ENCODE results near the gene FAIM2.

FAIM2 gene

DNA sequence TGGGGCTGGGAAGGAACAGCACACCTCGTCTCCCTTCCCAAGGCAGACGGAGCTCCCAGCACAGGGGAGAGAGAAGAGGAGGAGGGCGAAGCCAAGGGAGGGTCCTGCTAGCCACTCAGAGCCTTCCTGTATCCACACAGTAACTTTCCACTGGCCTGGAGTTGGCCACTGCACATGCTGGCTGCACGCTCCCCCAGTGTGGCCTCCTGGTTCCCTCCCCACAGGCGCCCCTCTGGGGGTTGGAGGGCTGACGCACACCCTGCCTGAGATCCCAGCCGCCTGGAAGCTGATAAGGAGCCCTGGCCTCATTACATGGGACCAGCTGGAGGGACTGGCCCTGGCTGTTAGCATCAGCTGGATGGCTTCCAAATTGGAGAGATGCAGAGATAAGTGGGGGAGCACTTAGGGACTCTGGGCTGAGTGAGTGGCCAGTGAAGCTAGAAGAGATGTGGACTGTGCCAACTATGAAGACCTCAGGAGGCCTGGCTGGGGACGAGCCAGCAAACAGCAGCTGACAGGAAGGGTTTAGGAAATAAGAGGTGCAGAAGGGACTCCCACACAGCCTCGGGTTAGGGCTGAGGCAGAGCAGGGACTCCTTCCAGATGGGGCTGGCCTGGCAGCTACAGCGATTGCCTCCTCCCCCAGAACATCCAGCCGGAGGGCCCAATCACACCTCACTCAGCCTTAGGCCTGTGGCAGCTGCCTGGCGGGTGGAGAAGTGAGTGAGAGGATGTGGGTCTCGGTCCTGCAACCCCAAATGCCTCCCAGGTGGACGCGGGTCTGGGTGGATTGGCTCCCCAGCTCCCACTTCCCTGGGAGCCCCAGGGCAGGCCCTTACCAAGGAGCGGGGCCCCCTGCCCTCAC, 34.5 kb downstream of the FAIM2 start (continued):
- TF ChIP-seq, protein P1, sequence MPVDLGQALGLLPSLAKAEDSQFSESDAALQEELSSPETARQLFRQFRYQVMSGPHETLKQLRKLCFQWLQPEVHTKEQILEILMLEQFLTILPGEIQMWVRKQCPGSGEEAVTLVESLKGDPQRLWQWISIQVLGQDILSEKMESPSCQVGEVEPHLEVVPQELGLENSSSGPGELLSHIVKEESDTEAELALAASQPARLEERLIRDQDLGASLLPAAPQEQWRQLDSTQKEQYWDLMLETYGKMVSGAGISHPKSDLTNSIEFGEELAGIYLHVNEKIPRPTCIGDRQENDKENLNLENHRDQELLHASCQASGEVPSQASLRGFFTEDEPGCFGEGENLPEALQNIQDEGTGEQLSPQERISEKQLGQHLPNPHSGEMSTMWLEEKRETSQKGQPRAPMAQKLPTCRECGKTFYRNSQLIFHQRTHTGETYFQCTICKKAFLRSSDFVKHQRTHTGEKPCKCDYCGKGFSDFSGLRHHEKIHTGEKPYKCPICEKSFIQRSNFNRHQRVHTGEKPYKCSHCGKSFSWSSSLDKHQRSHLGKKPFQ (tag by site-specific recombination; IDR thresholded peaks at IDR 0.05), result peak; percentile 63; the same call in 1 of the 2 replicates
- TF ChIP-seq OSR2 (tag by site-specific recombination; IDR thresholded peaks at IDR 0.05) (peak; percentile 89), ZNF530 (tag by site-specific recombination; IDR thresholded peaks at IDR 0.05; ENCODE audit: low read depth) (no peak), ZNF24 (tag by site-specific recombination; IDR thresholded peaks at IDR 0.05) (peak; percentile 96), ZNF580 (tag by site-specific recombination; IDR thresholded peaks at IDR 0.05) (no peak), ZNF132 (tag by site-specific recombination; IDR thresholded peaks at IDR 0.05; ENCODE audit: borderline replicate concordance) (no peak), ZNF214 (tag by site-specific recombination; IDR thresholded peaks at IDR 0.05; ENCODE audit: borderline replicate concordance) (no peak), ZNF175 (tag by site-specific recombination; IDR thresholded peaks at IDR 0.05) (no peak), ZFP37 (tag by site-specific recombination; IDR thresholded peaks at IDR 0.05) (peak; percentile 81), ZBTB6 (tag by site-specific recombination; IDR thresholded peaks at IDR 0.05) (no peak), REPIN1 (tag by site-specific recombination; IDR thresholded peaks at IDR 0.05; ENCODE audit: low read depth) (no peak), ZNF114 (tag by site-specific recombination; IDR thresholded peaks at IDR 0.05) (no peak), ZSCAN23 (tag by site-specific recombination; IDR thresholded peaks at IDR 0.05) (peak; percentile 62; the same call in 1 of the 2 replicates), ZSCAN4 (tag by site-specific recombination; IDR thresholded peaks at IDR 0.05) (peak; percentile 71), KLF8 (tag by site-specific recombination; IDR thresholded peaks at IDR 0.05) (peak; percentile 18; the same call in 1 of the 2 replicates), ZEB2 (tag by site-specific recombination; IDR thresholded peaks at IDR 0.05) (peak; percentile 97), ZNF621 (tag by site-specific recombination; IDR thresholded peaks at IDR 0.05) (no peak), ZNF624 (tag by site-specific recombination; IDR thresholded peaks at IDR 0.05) (no peak), GLI4 (tag by site-specific recombination; IDR thresholded peaks at IDR 0.05) (no peak), KLF10 (tag by site-specific recombination; IDR thresholded peaks at IDR 0.05) (peak; percentile 81), ZNF391 (tag by site-specific recombination; IDR thresholded peaks at IDR 0.05; ENCODE audit: borderline replicate concordance, low read depth) (no peak)
- TF ChIP-seq, protein P2, sequence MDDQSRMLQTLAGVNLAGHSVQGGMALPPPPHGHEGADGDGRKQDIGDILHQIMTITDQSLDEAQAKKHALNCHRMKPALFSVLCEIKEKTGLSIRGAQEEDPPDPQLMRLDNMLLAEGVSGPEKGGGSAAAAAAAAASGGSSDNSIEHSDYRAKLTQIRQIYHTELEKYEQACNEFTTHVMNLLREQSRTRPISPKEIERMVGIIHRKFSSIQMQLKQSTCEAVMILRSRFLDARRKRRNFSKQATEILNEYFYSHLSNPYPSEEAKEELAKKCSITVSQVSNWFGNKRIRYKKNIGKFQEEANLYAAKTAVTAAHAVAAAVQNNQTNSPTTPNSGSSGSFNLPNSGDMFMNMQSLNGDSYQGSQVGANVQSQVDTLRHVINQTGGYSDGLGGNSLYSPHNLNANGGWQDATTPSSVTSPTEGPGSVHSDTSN (CRISPR knock-in tag; IDR thresholded peaks at IDR 0.05), result 0 out of 2 replicates have a peak, but pooled peaks have one; percentile 42
- TF ChIP-seq, protein P3, sequence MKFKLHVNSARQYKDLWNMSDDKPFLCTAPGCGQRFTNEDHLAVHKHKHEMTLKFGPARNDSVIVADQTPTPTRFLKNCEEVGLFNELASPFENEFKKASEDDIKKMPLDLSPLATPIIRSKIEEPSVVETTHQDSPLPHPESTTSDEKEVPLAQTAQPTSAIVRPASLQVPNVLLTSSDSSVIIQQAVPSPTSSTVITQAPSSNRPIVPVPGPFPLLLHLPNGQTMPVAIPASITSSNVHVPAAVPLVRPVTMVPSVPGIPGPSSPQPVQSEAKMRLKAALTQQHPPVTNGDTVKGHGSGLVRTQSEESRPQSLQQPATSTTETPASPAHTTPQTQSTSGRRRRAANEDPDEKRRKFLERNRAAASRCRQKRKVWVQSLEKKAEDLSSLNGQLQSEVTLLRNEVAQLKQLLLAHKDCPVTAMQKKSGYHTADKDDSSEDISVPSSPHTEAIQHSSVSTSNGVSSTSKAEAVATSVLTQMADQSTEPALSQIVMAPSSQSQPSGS (tag by site-specific recombination; IDR thresholded peaks at IDR 0.05; ENCODE audit: low read depth), result 0 out of 2 replicates have a peak, but pooled peaks have one; percentile 6
- TF ChIP-seq, protein P4, sequence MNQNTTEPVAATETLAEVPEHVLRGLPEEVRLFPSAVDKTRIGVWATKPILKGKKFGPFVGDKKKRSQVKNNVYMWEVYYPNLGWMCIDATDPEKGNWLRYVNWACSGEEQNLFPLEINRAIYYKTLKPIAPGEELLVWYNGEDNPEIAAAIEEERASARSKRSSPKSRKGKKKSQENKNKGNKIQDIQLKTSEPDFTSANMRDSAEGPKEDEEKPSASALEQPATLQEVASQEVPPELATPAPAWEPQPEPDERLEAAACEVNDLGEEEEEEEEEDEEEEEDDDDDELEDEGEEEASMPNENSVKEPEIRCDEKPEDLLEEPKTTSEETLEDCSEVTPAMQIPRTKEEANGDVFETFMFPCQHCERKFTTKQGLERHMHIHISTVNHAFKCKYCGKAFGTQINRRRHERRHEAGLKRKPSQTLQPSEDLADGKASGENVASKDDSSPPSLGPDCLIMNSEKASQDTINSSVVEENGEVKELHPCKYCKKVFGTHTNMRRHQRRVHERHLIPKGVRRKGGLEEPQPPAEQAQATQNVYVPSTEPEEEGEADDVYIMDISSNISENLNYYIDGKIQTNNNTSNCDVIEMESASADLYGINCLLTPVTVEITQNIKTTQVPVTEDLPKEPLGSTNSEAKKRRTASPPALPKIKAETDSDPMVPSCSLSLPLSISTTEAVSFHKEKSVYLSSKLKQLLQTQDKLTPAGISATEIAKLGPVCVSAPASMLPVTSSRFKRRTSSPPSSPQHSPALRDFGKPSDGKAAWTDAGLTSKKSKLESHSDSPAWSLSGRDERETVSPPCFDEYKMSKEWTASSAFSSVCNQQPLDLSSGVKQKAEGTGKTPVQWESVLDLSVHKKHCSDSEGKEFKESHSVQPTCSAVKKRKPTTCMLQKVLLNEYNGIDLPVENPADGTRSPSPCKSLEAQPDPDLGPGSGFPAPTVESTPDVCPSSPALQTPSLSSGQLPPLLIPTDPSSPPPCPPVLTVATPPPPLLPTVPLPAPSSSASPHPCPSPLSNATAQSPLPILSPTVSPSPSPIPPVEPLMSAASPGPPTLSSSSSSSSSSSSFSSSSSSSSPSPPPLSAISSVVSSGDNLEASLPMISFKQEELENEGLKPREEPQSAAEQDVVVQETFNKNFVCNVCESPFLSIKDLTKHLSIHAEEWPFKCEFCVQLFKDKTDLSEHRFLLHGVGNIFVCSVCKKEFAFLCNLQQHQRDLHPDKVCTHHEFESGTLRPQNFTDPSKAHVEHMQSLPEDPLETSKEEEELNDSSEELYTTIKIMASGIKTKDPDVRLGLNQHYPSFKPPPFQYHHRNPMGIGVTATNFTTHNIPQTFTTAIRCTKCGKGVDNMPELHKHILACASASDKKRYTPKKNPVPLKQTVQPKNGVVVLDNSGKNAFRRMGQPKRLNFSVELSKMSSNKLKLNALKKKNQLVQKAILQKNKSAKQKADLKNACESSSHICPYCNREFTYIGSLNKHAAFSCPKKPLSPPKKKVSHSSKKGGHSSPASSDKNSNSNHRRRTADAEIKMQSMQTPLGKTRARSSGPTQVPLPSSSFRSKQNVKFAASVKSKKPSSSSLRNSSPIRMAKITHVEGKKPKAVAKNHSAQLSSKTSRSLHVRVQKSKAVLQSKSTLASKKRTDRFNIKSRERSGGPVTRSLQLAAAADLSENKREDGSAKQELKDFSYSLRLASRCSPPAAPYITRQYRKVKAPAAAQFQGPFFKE (tag by site-specific recombination; IDR thresholded peaks at IDR 0.05; ENCODE audit: borderline replicate concordance), result no peak

Measured in HEK293 (cell line).